NCI-H2107 treated with DMSO at 0.1 percent for 48 hours (cell line): Measurements from ENCODE around the gene SIRT2.

ENCODE experiments used
- DNase-seq: peaks from one replicate; lab custom pipeline; 2025; ENCODE audit not compliant: unreplicated experiment; lab: John Stamatoyannopoulos, UW

Gene SIRT2

GRCh38 chr19:38845374-38846024 lies 53.9 kb downstream of the SIRT2 start:
- no peak for DNase-seq

GRCh38 chr19:38844093-38844686 lies 55.2 kb downstream of the SIRT2 start:
- no peak for DNase-seq

- no peak for DNase-seq
Measured at GRCh38 chr19:38843175-38843758, 56.2 kb downstream of the SIRT2 start.

- no peak for DNase-seq
Measured at GRCh38 chr19:38842439-38843174, 56.8 kb downstream of the SIRT2 start.

- no peak for DNase-seq
Measured at GRCh38 chr19:38841787-38842438, 57.5 kb downstream of the SIRT2 start.

GRCh38 chr19:38841180-38841766 lies 58.1 kb downstream of the SIRT2 start:
- no peak for DNase-seq

- DNase-seq, result no peak
Measured at GRCh38 chr19:38840583-38840968, 58.8 kb downstream of the SIRT2 start.

- DNase-seq, result no peak
Measured at GRCh38 chr19:38839816-38840582, 59.4 kb downstream of the SIRT2 start.

- no peak for DNase-seq
Measured at GRCh38 chr19:38838986-38839761, 60.2 kb downstream of the SIRT2 start.

GRCh38 chr19:38838208-38838985 lies 61.0 kb downstream of the SIRT2 start:
- DNase-seq, result no peak

GRCh38 chr19:38837656-38838121 lies 61.7 kb downstream of the SIRT2 start:
- DNase-seq, result no peak

- DNase-seq, result no peak
Measured at GRCh38 chr19:38836983-38837626, 62.3 kb downstream of the SIRT2 start.

GRCh38 chr19:38836159-38836982 lies 63.0 kb downstream of the SIRT2 start:
- no peak for DNase-seq

GRCh38 chr19:38834590-38834989 lies 64.8 kb downstream of the SIRT2 start:
- DNase-seq, result no peak

GRCh38 chr19:38834104-38834490 lies 65.3 kb downstream of the SIRT2 start:
- DNase-seq, result no peak

GRCh38 chr19:38833092-38833425 lies 66.4 kb downstream of the SIRT2 start:
- no peak for DNase-seq

- no peak for DNase-seq
Measured at GRCh38 chr19:38831142-38831605, 68.2 kb downstream of the SIRT2 start.
